ENCODE results near the gene NFATC2.

Gene NFATC2

GRCh38 chr20:51389543-51390264 is 152.8 kb downstream of the NFATC2 start:
- DNase-seq (ENCODE audit: low spot score): no peak

- no peak for DNase-seq (ENCODE audit: low spot score)
Measured at GRCh38 chr20:51388756-51389542, 153.6 kb downstream of the NFATC2 start.

- no peak for DNase-seq (ENCODE audit: low spot score)
Measured at GRCh38 chr20:51388227-51388626, 154.3 kb downstream of the NFATC2 start.

GRCh38 chr20:51387125-51387875 is 155.2 kb downstream of the NFATC2 start:
- DNase-seq (ENCODE audit: low spot score): no peak

GRCh38 chr20:51386586-51386985 is 155.9 kb downstream of the NFATC2 start:
- DNase-seq (ENCODE audit: low spot score): no peak

GRCh38 chr20:51385646-51386530 is 156.6 kb downstream of the NFATC2 start:
- DNase-seq (ENCODE audit: low spot score): no peak

GRCh38 chr20:51384875-51385274 is 157.6 kb downstream of the NFATC2 start:
- DNase-seq (ENCODE audit: low spot score): no peak

- no peak for DNase-seq (ENCODE audit: low spot score)
Measured at GRCh38 chr20:51383891-51384510, 158.5 kb downstream of the NFATC2 start.

GRCh38 chr20:51382986-51383821 is 159.3 kb downstream of the NFATC2 start:
- no peak for DNase-seq (ENCODE audit: low spot score)

GRCh38 chr20:51382111-51382985 is 160.2 kb downstream of the NFATC2 start:
- no peak for DNase-seq (ENCODE audit: low spot score)

- no peak for DNase-seq (ENCODE audit: low spot score)
Measured at GRCh38 chr20:51381557-51381956, 161.0 kb downstream of the NFATC2 start.

- no peak for DNase-seq (ENCODE audit: low spot score)
Measured at GRCh38 chr20:51380401-51381385, 161.8 kb downstream of the NFATC2 start.

GRCh38 chr20:51379601-51380341 is 162.7 kb downstream of the NFATC2 start:
- no peak for DNase-seq (ENCODE audit: low spot score)

GRCh38 chr20:51378171-51378928 is 164.2 kb downstream of the NFATC2 start:
- DNase-seq (ENCODE audit: low spot score): no peak

- DNase-seq (ENCODE audit: low spot score): no peak
Measured at GRCh38 chr20:51377132-51377531, 165.4 kb downstream of the NFATC2 start.

- DNase-seq (ENCODE audit: low spot score): no peak
Measured at GRCh38 chr20:51376111-51376510, 166.4 kb downstream of the NFATC2 start.

- no peak for DNase-seq (ENCODE audit: low spot score)
Measured at GRCh38 chr20:51375561-51375960, 167.0 kb downstream of the NFATC2 start.
